Smooth muscle cell (in vitro differentiated cells): Measurements from ENCODE around the gene MTUS2. TPM values are rescaled to one million over a fixed set of nuclear protein-coding genes. Genes with fewer than 3 reads are reported as not detected.

Experiments used
- DNase-seq: peaks from one replicate; lab custom pipeline; 2025; ENCODE audit not compliant: unreplicated experiment; lab: John Stamatoyannopoulos, UW
- H2AFZ ChIP-seq: fragments of 200-600 bp; sonication (generic); 2 replicates; pipeline ENCODE4 v1.6.0; 2016; ENCODE audit warnings: antibody characterized with exemption, low read depth, mild to moderate bottlenecking
- H3F3A ChIP-seq: fragments of 200-600 bp; sonication (generic); 2 replicates; pipeline ENCODE4 v1.6.0; 2017; ENCODE audit warnings: antibody characterized with exemption, low read depth
- H3K27ac ChIP-seq: fragments of 200-600 bp; sonication (generic); 2 replicates; pipeline ENCODE4 v1.5.1; 2016; ENCODE audit warnings: low read depth, mild to moderate bottlenecking
- H3K27me3 ChIP-seq: fragments of 200-600 bp; sonication (generic); 2 replicates; pipeline ENCODE4 v1.6.1; 2016; ENCODE audit warnings: low read depth, mild to moderate bottlenecking
- H3K36me3 ChIP-seq: fragments of 200-600 bp; sonication (generic); 2 replicates; pipeline ENCODE4 v1.5.1; 2016; ENCODE audit warnings: low read depth
- H3K4me1 ChIP-seq: fragments of 200-600 bp; sonication (generic); 2 replicates; pipeline ENCODE4 v1.5.1; 2016; ENCODE audit warnings: low read depth
- H3K4me2 ChIP-seq: fragments of 200-600 bp; sonication (generic); 2 replicates; pipeline ENCODE4 v1.6.0; 2016; ENCODE audit warnings: mild to moderate bottlenecking
- H3K4me3 ChIP-seq: fragments of 200-600 bp; sonication (generic); 2 replicates; pipeline ENCODE4 v1.5.1; 2016; ENCODE audit warnings: mild to moderate bottlenecking
- H3K79me2 ChIP-seq: fragments of 200-600 bp; sonication (generic); 2 replicates; pipeline ENCODE4 v1.6.0; 2016; ENCODE audit warnings: low read depth, mild to moderate bottlenecking
- H3K9ac ChIP-seq: fragments of 200-600 bp; sonication (generic); 2 replicates; pipeline ENCODE4 v1.6.0; 2016; ENCODE audit warnings: low read depth
- H3K9me3 ChIP-seq: fragments of 200-600 bp; sonication (generic); replicated peaks from 2 replicates; pipeline ENCODE4 v1.5.1; 2016; ENCODE audit warnings: low read depth
- H4K20me1 ChIP-seq: fragments of 200-600 bp; sonication (generic); 2 replicates; pipeline ENCODE4 v1.6.0; 2016; ENCODE audit warnings: low read depth
- WGBS: methylation state at CpG from one replicate; pipeline ENCODE4 v1.1.7; 2016; ENCODE audit warnings: low lambda C conversion rate; 5-methylcytosine and 5-hydroxymethylcytosine counted together
- polyA plus RNA-seq: library from polyadenylated mRNA; unstranded; fragments of >200 nt; fragmentation: Nextera tagmentation; extraction: Ambion mirVana; gene quantifications from 2 replicates; pipeline ENCODE4 v1.2.1, GENCODE V29; 2016
- total RNA-seq: library from RNA; depleted of rRNA; stranded (reverse); fragments of >200 nt; gene quantifications from 2 replicates; pipeline ENCODE4 v1.2.3, GENCODE V29; 2014
- TF ChIP-seq, protein P1 (sequence below): fragments of 200-600 bp; sonication (generic); IDR thresholded peaks from 2 replicates; pipeline ENCODE4 v1.5.1; 2017; ENCODE audit warnings: borderline replicate concordance, mild to moderate bottlenecking, antibody characterized with exemption; ENCODE audit not compliant: insufficient read depth, poor library complexity, severe bottlenecking

The MTUS2 gene
- total and polyA plus RNA-seq, 2 experiments from 2014 or later = 0.06 to 0.63 TPM

DNA sequence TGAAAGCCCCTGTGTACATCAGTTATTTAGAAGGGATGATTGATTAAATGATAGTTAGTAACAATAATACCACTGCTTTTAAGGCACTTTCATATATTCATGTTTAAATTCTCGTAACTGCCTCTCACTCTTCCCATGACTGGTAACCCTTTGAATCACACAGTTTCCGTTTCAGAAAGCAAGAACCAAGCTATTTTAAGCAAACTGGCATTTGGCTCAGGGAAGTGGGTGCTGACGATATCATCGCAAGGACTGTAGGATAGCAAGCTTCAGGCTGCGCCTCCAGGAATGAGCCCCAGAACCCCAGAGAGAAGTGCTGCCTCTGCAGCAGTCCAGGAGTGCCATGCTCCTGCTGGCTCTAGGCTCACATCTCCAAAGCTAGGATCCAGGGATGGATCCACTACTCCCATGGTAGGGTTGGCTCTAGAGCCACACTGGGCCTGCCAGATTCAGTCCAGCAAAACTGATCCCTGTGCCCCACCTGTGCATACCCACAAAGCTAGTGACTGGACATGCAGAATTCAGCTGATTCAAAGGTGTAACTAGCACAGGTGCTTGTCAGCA, 461.9 kb downstream of the MTUS2 start:
- no peak for DNase-seq
- no peak overlapping the region for H3K4me3 ChIP-seq
- no peaks in the 10 kb centered on the region for H3K9me3 ChIP-seq
- WGBS = 87% methylated on average over 5 of the region's 5 CpGs
- no peaks in the 10 kb centered on the region for H4K20me1 ChIP-seq
- no peaks in the 10 kb centered on the region for H3K79me2 ChIP-seq
- no peak overlapping the region for H3K9ac ChIP-seq
- no peaks in the 10 kb centered on the region for H3K36me3 ChIP-seq
- TF ChIP-seq, protein P1, sequence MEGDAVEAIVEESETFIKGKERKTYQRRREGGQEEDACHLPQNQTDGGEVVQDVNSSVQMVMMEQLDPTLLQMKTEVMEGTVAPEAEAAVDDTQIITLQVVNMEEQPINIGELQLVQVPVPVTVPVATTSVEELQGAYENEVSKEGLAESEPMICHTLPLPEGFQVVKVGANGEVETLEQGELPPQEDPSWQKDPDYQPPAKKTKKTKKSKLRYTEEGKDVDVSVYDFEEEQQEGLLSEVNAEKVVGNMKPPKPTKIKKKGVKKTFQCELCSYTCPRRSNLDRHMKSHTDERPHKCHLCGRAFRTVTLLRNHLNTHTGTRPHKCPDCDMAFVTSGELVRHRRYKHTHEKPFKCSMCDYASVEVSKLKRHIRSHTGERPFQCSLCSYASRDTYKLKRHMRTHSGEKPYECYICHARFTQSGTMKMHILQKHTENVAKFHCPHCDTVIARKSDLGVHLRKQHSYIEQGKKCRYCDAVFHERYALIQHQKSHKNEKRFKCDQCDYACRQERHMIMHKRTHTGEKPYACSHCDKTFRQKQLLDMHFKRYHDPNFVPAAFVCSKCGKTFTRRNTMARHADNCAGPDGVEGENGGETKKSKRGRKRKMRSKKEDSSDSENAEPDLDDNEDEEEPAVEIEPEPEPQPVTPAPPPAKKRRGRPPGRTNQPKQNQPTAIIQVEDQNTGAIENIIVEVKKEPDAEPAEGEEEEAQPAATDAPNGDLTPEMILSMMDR = no peak
- no peaks in the 10 kb centered on the region for H3K4me1 ChIP-seq
- no peaks in the 10 kb centered on the region for H3F3A ChIP-seq
- H2AFZ ChIP-seq = no peak overlapping the region
- no peak overlapping the region for H3K4me2 ChIP-seq
- H3K27me3 ChIP-seq = peaks cover 6% of the 10 kb centered on the region
- H3K27ac ChIP-seq = no peak overlapping the region

DNA sequence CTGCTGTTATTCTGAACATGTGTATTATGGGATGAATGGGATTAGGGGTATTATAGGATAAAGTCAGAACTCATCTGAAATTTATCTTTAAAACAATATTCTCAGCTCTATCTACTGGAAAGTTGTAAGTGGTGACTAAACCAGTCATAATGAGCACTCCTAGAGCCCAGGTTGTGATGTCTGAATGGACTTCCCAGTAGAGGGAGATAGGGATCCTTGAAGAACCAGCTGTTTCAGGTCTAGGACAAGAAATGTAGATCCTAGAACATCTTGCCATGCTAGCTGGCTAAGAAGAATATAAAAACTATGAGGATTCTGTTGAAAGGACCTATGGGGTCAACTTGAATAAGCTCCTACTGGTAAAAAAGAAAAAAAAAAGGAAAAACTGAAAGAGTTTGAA, 464.6 kb downstream of the MTUS2 start:
- no peak overlapping the region for H3K4me3 ChIP-seq
- DNase-seq = no peak
- no peaks in the 10 kb centered on the region for H3K36me3 ChIP-seq
- H2AFZ ChIP-seq = no peak overlapping the region
- no peak overlapping the region for H3K27ac ChIP-seq
- no peak overlapping the region for H3K9ac ChIP-seq
- H3K4me1 ChIP-seq = no peaks in the 10 kb centered on the region
- H3K4me2 ChIP-seq = no peak overlapping the region
- no peaks in the 10 kb centered on the region for H3K27me3 ChIP-seq
- no peaks in the 10 kb centered on the region for H3K79me2 ChIP-seq
- H4K20me1 ChIP-seq = no peaks in the 10 kb centered on the region
- no peaks in the 10 kb centered on the region for H3F3A ChIP-seq
- TF ChIP-seq, protein P1 = no peak
- H3K9me3 ChIP-seq = no peaks in the 10 kb centered on the region

DNA sequence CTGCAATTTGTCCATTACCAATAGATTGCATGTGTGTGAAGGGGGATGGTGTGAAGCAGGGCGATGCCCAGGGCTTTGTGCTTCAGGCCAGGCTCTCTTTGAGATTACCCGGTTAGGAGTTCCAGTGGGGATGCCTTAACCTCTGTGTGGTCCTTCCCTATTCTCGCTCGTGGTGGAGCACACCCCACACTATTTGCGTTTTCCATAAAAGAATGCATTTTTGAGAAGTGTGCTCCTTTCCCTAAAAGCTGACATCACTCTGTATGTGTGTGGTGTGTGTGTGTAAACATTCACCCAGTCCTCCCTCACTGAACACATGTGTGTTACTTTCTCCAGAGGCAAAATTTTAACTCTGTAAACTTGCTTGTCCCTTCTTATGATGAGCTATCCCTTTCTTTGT, 467.1 kb downstream of the MTUS2 start:
- Histone ChIP-seq H3K79me2 (no peaks in the 10 kb centered on the region), H3K4me2 (no peak overlapping the region), H3K9me3 (no peaks in the 10 kb centered on the region), H4K20me1 (no peaks in the 10 kb centered on the region), H3K9ac (no peak overlapping the region), H3K4me1 (no peaks in the 10 kb centered on the region), H3K36me3 (no peaks in the 10 kb centered on the region), H3K27ac (no peak overlapping the region), H3F3A (no peaks in the 10 kb centered on the region), H2AFZ (no peak overlapping the region), H3K4me3 (no peak overlapping the region), H3K27me3 (no peaks in the 10 kb centered on the region)
- TF ChIP-seq, protein P1 = no peak
- DNase-seq = no peak
- WGBS = 90% methylated on average over 5 of the region's 5 CpGs

DNA sequence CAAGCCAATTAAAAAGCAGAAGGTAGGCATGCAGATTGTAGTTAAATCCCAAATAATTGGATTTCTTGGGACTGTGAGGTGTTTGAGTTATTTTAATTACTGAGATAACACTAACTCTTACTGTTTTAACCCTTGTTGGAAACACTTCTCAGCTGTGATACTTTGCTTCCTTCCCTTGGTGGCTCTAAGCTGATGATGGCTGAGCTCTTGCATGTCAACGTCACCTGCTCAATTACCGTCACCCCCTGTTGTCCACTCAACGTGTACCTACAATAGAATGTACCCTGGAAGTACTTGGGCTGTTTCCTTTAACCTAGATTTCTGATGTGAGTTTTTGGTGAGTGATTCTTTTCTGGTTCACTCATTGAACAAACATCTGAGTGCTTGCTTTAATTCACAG, 471.9 kb downstream of the MTUS2 start:
- no peaks in the 10 kb centered on the region for H4K20me1 ChIP-seq
- 84% methylated on average over 3 of the region's 3 CpGs for WGBS
- TF ChIP-seq, protein P1 = no peak
- no peaks in the 10 kb centered on the region for H3K36me3 ChIP-seq
- no peak for DNase-seq
- H3K27ac ChIP-seq = no peak overlapping the region
- no peaks in the 10 kb centered on the region for H3K4me1 ChIP-seq
- no peaks in the 10 kb centered on the region for H3F3A ChIP-seq
- H3K4me2 ChIP-seq = no peak overlapping the region
- H3K27me3 ChIP-seq = no peaks in the 10 kb centered on the region
- H3K9ac ChIP-seq = no peak overlapping the region
- H3K79me2 ChIP-seq = no peaks in the 10 kb centered on the region
- no peak overlapping the region for H2AFZ ChIP-seq
- no peaks in the 10 kb centered on the region for H3K9me3 ChIP-seq
- no peak overlapping the region for H3K4me3 ChIP-seq
